HepG2 (cell line): Measurements from ENCODE around the gene STX4. TPM values are rescaled to one million over a fixed set of nuclear protein-coding genes. Genes with fewer than 3 reads are reported as not detected.

Experiments
- ATAC-seq: fragments of 200-7000 bp; cut with Tn5 transposase; 3 replicates; pipeline ENCODE4 v1.9.1; 2020; ENCODE audit warnings: mild to moderate bottlenecking, moderate library complexity
- BruUV-seq: library from RNA; stranded (reverse); fragments of 400-500 nt; replicated peaks from 2 replicates; lab custom pipeline; 2021; lab: Mats Ljungman, UMichigan
- CTCF ChIA-PET: fragments of 300-600 bp; formaldehyde crosslinking; extraction: SDS; loops from one replicate; lab custom pipeline; 2021; ENCODE audit warnings: low total read pairs, inconsistent platforms, low intra/inter-chr PET ratio; lab: Yijun Ruan, JAX
- POLR2A ChIA-PET: fragments of 350-600 bp; sonication (Branson Sonifier 250); formaldehyde crosslinking; loops from one replicate; lab custom pipeline; 2020; ENCODE audit warnings: antibody characterized with exemption, inconsistent platforms; lab: Yijun Ruan, JAX
- DNase-seq: peaks from one replicate; pipeline ENCODE4 v3.0.0-alpha.2; 2015; ENCODE audit warnings: low spot score
- FAIRE-seq: peaks from 3 replicates; lab custom pipeline; 2011; peaks lifted over from hg19 to GRCh38; lab: Jason Lieb, UNC
- H2AFZ ChIP-seq: one replicate; pipeline ENCODE4 v1.6.1; 2011; ENCODE audit warnings: low read length, inconsistent platforms
- H3K27ac ChIP-seq: fragments of 300-600 bp; 3 replicates; pipeline ENCODE4 v1.8.0; 2011; ENCODE audit warnings: mixed run types, mild to moderate bottlenecking, mixed read lengths, low read length, inconsistent platforms; ENCODE audit not compliant: insufficient read depth; ENCODE audit errors: extremely low read length
- H3K27me3 ChIP-seq, 2 experiments: fragments of 200-600 bp in 1 of 2; 2 replicates in 1 of 2; 3 replicates in 1 of 2; pipeline versions ENCODE4 v1.6.0 to v1.8.0; 2011; ENCODE audit warnings: low read length in 2 of 2, mild to moderate bottlenecking in 2 of 2, moderate library complexity in 2 of 2, inconsistent platforms in 1 of 2; ENCODE audit not compliant: insufficient read depth in 2 of 2, control insufficient read depth in 1 of 2
- H3K36me3 ChIP-seq, 2 experiments: fragments of 200-600 bp in 1 of 2; replicated peaks in 1 of 2; 2 replicates in 1 of 2; 3 replicates in 1 of 2; pipeline versions ENCODE4 v1.5.1 to v1.8.0; 2011; ENCODE audit warnings: low read length in 2 of 2, inconsistent platforms in 1 of 2; ENCODE audit not compliant: insufficient read depth in 2 of 2, control insufficient read depth in 1 of 2
- H3K4me1 ChIP-seq: 2 replicates; pipeline ENCODE4 v1.5.1; 2012; ENCODE audit warnings: low read length, inconsistent platforms; ENCODE audit not compliant: insufficient read depth
- H3K4me2 ChIP-seq: 2 replicates; pipeline ENCODE4 v1.6.0; 2011; ENCODE audit warnings: low read depth, low read length, inconsistent platforms
- H3K4me3 ChIP-seq, 3 experiments: fragments of 200-600 bp in 1 of 3; sonication (generic), shearing (Covaris generic) in 1 of 3; replicated peaks in 1 of 3; 2 replicates each; pipeline ENCODE4 v1.5.1; 2011 to 2016; ENCODE audit warnings: low read length in 3 of 3, inconsistent platforms in 2 of 3, low read depth in 2 of 3, mild to moderate bottlenecking in 2 of 3, control low read depth in 1 of 3, mixed read lengths in 1 of 3; ENCODE audit not compliant: insufficient read depth in 1 of 3
- H3K79me2 ChIP-seq: one replicate; pipeline ENCODE4 v1.6.1; 2011; ENCODE audit warnings: low read length, inconsistent platforms; ENCODE audit not compliant: insufficient read depth
- H3K9ac ChIP-seq: 2 replicates; pipeline ENCODE4 v1.6.0; 2011; ENCODE audit warnings: mild to moderate bottlenecking, low read depth, low read length, inconsistent platforms; ENCODE audit not compliant: insufficient read depth
- H3K9me3 ChIP-seq: 2 replicates; pipeline ENCODE4 v1.5.1; 2012; ENCODE audit warnings: mild to moderate bottlenecking, low read length
- H4K20me1 ChIP-seq: 2 replicates; pipeline ENCODE4 v1.6.0; 2011; ENCODE audit warnings: inconsistent platforms, mild to moderate bottlenecking, low read length, moderate library complexity; ENCODE audit not compliant: insufficient read depth
- ASH2L ChIP-seq: fragments of 300-600, 200-600 bp; sonication (generic); IDR thresholded peaks from 2 replicates; pipeline ENCODE4 v1.7.0; 2017; ENCODE audit warnings: low read depth, mild to moderate bottlenecking, moderate library complexity, mixed read lengths, low read length; ENCODE audit not compliant: insufficient read length
- CEBPB ChIP-seq: IDR thresholded peaks from 2 replicates; pipeline ENCODE4 v1.6.1; 2011; ENCODE audit warnings: low read depth, low read length, improper control_type of control experiment, borderline replicate concordance
- FUBP1 ChIP-seq: sonication (generic); formaldehyde crosslinking; IDR thresholded peaks from 2 replicates; pipeline ENCODE4 v1.5.1; 2020; ENCODE audit warnings: missing genetic modification reagents, mild to moderate bottlenecking, borderline replicate concordance
- JUNB ChIP-seq: sonication (generic); formaldehyde crosslinking; IDR thresholded peaks from 2 replicates; pipeline ENCODE4 v1.8.0; 2022; ENCODE audit warnings: missing genetic modification reagents, mild to moderate bottlenecking, borderline replicate concordance
- PHF5A ChIP-seq: IDR thresholded peaks from one replicate; pipeline ENCODE4 v1.6.1; 2018; ENCODE audit warnings: low read depth, missing genetic modification reagents; ENCODE audit not compliant: unreplicated experiment
- PHF8 ChIP-seq: sonication (generic); formaldehyde crosslinking; IDR thresholded peaks from 2 replicates; pipeline ENCODE4 v1.5.0; 2020; ENCODE audit warnings: missing genetic modification reagents
- RARA ChIP-seq: IDR thresholded peaks from 2 replicates; pipeline ENCODE4 v1.6.1; 2016; ENCODE audit warnings: missing genetic modification reagents, missing compliant biosample characterization
- SRY ChIP-seq: sonication (generic); formaldehyde crosslinking; IDR thresholded peaks from 2 replicates; pipeline ENCODE4 v1.8.0; 2022; ENCODE audit warnings: mild to moderate bottlenecking, missing genetic modification reagents
- ZBTB10 ChIP-seq: sonication (generic); formaldehyde crosslinking; IDR thresholded peaks from 2 replicates; pipeline ENCODE4 v1.4.0; 2020; ENCODE audit warnings: missing genetic modification reagents, borderline replicate concordance
- ZIK1 ChIP-seq: sonication (generic); formaldehyde crosslinking; IDR thresholded peaks from 2 replicates; pipeline ENCODE4 v1.5.0; 2020; ENCODE audit warnings: mild to moderate bottlenecking, low read depth, missing genetic modification reagents, borderline replicate concordance
- ZNF121 ChIP-seq: sonication (generic); formaldehyde crosslinking; IDR thresholded peaks from 2 replicates; pipeline ENCODE4 v1.5.0; 2020; ENCODE audit warnings: mild to moderate bottlenecking, missing genetic modification reagents
- ZNF17 ChIP-seq: sonication (generic); formaldehyde crosslinking; IDR thresholded peaks from 2 replicates; pipeline ENCODE4 v1.5.0; 2020; ENCODE audit warnings: mild to moderate bottlenecking, missing genetic modification reagents
- ZNF20 ChIP-seq: sonication (generic); formaldehyde crosslinking; IDR thresholded peaks from 2 replicates; pipeline ENCODE4 v1.4.0; 2020; ENCODE audit warnings: mild to moderate bottlenecking, moderate library complexity, missing genetic modification reagents
- ZNF572 ChIP-seq: sonication (generic); formaldehyde crosslinking; IDR thresholded peaks from 2 replicates; pipeline ENCODE4 v1.5.1; 2020; ENCODE audit warnings: mild to moderate bottlenecking, missing genetic modification reagents
- ZNF749 ChIP-seq: sonication (generic); formaldehyde crosslinking; IDR thresholded peaks from 2 replicates; pipeline ENCODE4 v1.8.0; 2022; ENCODE audit warnings: mild to moderate bottlenecking, missing genetic modification reagents, moderate library complexity, borderline replicate concordance
- ZNF800 ChIP-seq: sonication (generic); formaldehyde crosslinking; IDR thresholded peaks from 2 replicates; pipeline ENCODE4 v1.4.0; 2020; ENCODE audit warnings: missing genetic modification reagents
- WGBS: methylation state at CpG from one replicate; pipeline ENCODE4 v1.1.6; 2017; ENCODE audit warnings: low lambda C conversion rate; 5-methylcytosine and 5-hydroxymethylcytosine counted together
- in situ Hi-C: cut with HindIII; loops from 2 replicates; pipeline ENCODE4 v1.10.0; 2017; ENCODE audit warnings: low pct_unique_long_range_greater_than_20kb; ENCODE audit not compliant: extremely low pct_ligation_motif_present
- intact Hi-C: fragments of 100-400 bp; cut with micrococcal nuclease; formaldehyde crosslinking; loops from one replicate; pipeline ENCODE4 v1.10.0; 2022; ENCODE audit not compliant: unreplicated experiment
- polyA plus RNA-seq, 8 experiments: library from polyadenylated mRNA; depleted of rRNA in 3 of 8; stranded (reverse) in 7 of 8; unstranded in 1 of 8; fragments of >200 nt; fragmentation: Illumina TruSeq in 4 of 8; extraction: Trizol in 4 of 8; gene quantifications; 2 replicates each; pipeline versions ENCODE4 v1.2.1 to v1.2.3, GENCODE V29; 2011 to 2016; ENCODE audit warnings: low read depth in 4 of 8, missing spikeins in 1 of 8, mixed read lengths in 1 of 8; ENCODE audit not compliant: insufficient read depth in 1 of 8
- total RNA-seq, 5 experiments: library from RNA; depleted of rRNA; stranded (reverse); fragments of >200 nt; fragmentation: Illumina TruSeq; extraction: Trizol; gene quantifications; 2 replicates each; pipeline ENCODE4 v1.2.3, GENCODE V29; 2016; ENCODE audit warnings: low read depth in 1 of 5

The STX4 gene
- total and polyA plus RNA-seq, 2 of the 13 experiments (the other 11 are each of a cell fraction or from before 2014, with no cell fraction given): 29.2 to 34.6 TPM

- WGBS: 17% methylated on average over 15 of the region's 16 CpGs
- intact Hi-C loops (no loop called here), in situ Hi-C loops (no loop called here)
- FAIRE-seq (no peak), ATAC-seq (peak; percentile 10), DNase-seq (peak; percentile 67)
- Histone ChIP-seq H4K20me1 (no peaks in the 10 kb centered on the region), H2AFZ (no peak overlapping the region), H3K27me3 (no peaks in the 10 kb centered on the region; a peak in 2 of 5 replicates), H3K4me3 (peak overlapping the region; percentile 8 to 73 (median 41)), H3K9me3 (no peaks in the 10 kb centered on the region), H3K36me3 (no peaks in the 10 kb centered on the region), H3K4me1 (peaks cover 90% of the 10 kb centered on the region), H3K4me2 (peak overlapping the region; percentile 87), H3K9ac (peak overlapping the region; percentile 46), H3K79me2 (no peaks in the 10 kb centered on the region), H3K27ac (peak overlapping the region; percentile 50)
- POLR2A ChIA-PET: interaction anchor here (0.8 to 2.6 kb wide), 8 partner anchors 14 to 140 kb away, joined by 3 to 14 read pairs (median 4); partner anchors contain the start of genes HSD3B7, KAT8, STX4 and ZNF646
- no TSS peak for BruUV-seq
- CTCF ChIA-PET: interaction anchor here (0.9 kb wide), 1 partner anchor 16 kb away, joined by 3 read pairs; the partner anchor contains the start of gene HSD3B7
- TF ChIP-seq ZNF121 (CRISPR knock-in tag) (peak; percentile 51; the same call in 1 of the 2 replicates), FUBP1 (CRISPR knock-in tag) (peak; percentile 71; the same call in 1 of the 2 replicates), ZIK1 (CRISPR knock-in tag) (no peak), PHF5A (CRISPR knock-in tag) (peak; percentile 60), PHF8 (CRISPR knock-in tag) (peak; percentile 16; the same call in 1 of the 2 replicates), RARA (CRISPR knock-in tag) (peak; percentile 68), ZBTB10 (CRISPR knock-in tag) (peak; percentile 90; the same call in 1 of the 2 replicates), CEBPB (peak; percentile 32; the same call in 1 of the 2 replicates), ZNF20 (CRISPR knock-in tag) (no peak), ASH2L (no peak), ZNF800 (no peak), ZNF749 (CRISPR knock-in tag) (no peak), SRY (CRISPR knock-in tag) (0 out of 2 replicates have a peak, but pooled peaks have one; percentile 33), JUNB (CRISPR knock-in tag) (no peak), ZNF17 (no peak), ZNF572 (CRISPR knock-in tag) (no peak)
Measured at GRCh38 chr16:31001507-31002249, 31.7 kb upstream of the STX4 start.
